DMS79 (cell line): ENCODE data around the gene LAMA1.

Source experiments
- DNase-seq: peaks from one replicate; lab custom pipeline; 2025; lab: John Stamatoyannopoulos, UW

The LAMA1 gene

DNA sequence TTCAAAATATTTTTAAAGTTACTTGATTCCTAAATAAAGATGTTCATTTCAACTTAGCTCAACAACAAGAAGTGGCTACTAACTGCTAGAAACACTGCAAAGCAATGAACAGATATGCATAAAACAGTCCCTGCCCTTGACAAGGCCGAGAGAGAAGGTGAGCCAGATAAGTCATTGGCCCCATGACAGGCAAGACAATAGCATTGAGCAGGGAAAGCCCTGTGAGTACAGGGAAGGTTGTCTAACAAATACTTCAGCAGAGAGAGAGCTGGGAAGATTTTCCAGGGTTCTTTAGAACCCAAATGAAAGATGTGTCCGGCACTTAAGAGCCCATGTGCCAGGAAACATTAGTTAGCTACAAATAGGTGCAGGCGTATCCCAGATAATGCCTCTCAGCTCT is 4.7 kb downstream of the LAMA1 start:
- DNase-seq, result no peak

- no peak for DNase-seq
Measured at GRCh38 chr18:7111134-7111533, 6.5 kb downstream of the LAMA1 start.

- DNase-seq, result no peak
Measured at GRCh38 chr18:7105943-7106342, 11.7 kb downstream of the LAMA1 start.

DNA sequence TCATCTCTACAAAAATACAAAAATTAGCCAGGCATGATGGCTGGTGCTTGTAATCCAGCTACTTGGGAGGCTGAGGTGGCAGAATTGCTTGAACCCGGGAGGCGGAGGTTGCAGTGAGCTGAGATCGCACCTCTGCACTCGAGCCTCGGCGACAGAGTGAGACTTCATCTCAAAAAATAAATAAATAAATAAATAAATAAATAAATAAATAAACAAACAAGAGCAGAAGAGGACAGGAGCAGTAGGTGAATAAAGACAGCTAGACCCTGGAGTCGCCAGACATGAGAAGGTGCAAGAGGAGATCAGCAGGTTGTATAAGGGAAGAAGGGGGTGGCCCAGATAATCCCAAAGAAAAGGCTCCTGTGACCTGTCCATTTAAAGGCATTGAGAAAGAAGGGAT is 12.3 kb downstream of the LAMA1 start:
- no peak for DNase-seq

DNA sequence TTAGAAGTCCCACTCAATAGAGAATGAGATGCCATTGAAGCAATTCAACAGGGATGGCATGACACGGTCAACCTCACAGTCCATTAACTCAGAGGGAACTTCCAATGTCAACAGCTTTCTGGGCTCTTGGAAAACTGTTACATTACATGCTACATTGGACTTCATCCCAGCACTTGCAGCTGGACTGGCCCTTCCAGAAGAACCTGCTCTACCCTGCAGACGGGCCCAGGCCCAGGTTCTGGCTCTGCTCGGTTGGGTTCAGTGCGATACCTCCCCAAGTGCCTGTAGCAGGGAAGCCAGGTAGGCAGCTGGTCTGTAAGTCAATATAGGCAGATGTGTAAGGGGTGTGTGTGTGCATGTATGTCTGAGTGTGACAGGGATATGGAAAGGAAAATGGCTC is 12.9 kb downstream of the LAMA1 start:
- no peak for DNase-seq

DNA sequence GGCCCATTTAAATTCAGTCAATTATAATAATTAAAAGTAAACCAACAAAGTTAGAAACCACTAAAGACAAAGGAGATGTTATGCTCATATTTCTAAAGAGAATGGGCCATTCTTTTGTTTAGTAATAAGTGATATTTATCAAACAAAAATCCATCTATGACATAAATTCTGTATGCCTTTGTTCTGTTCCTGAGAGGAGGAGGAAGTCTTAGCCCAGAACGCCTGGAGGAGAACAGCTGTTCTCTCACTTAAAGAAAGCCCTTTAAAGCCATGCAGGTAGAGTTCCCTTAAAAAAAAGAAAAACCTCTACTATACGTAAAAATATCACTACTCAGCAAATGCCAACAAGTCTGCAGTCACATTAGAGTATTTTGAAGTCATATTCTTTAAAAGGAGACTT is 15.5 kb downstream of the LAMA1 start:
- no peak for DNase-seq

GRCh38 chr18:7096838-7097237 is 20.8 kb downstream of the LAMA1 start:
- no peak for DNase-seq

- no peak for DNase-seq
Measured at GRCh38 chr18:7094427-7094826, 23.2 kb downstream of the LAMA1 start.

DNA sequence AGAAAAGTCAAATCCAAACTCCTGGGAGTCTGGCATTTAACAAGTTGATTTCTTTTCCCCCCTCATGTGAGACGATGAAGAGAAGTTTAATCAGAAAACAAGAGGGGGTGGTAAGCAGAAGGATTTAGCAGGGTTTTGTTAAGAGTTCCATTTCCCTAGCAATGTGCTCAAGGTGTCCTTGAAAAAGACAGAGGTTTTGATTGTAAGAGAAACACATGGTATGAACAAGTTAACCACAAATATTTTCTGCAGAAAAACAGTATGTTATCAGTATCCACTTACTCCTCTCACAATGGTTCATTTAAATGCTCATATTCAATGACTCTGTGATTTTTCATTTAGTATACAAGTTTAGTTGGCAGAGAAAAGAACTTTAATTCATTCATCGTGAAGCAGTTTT is 26.8 kb downstream of the LAMA1 start:
- DNase-seq, result no peak

- no peak for DNase-seq
Measured at GRCh38 chr18:7089369-7089768, 28.2 kb downstream of the LAMA1 start.

DNA sequence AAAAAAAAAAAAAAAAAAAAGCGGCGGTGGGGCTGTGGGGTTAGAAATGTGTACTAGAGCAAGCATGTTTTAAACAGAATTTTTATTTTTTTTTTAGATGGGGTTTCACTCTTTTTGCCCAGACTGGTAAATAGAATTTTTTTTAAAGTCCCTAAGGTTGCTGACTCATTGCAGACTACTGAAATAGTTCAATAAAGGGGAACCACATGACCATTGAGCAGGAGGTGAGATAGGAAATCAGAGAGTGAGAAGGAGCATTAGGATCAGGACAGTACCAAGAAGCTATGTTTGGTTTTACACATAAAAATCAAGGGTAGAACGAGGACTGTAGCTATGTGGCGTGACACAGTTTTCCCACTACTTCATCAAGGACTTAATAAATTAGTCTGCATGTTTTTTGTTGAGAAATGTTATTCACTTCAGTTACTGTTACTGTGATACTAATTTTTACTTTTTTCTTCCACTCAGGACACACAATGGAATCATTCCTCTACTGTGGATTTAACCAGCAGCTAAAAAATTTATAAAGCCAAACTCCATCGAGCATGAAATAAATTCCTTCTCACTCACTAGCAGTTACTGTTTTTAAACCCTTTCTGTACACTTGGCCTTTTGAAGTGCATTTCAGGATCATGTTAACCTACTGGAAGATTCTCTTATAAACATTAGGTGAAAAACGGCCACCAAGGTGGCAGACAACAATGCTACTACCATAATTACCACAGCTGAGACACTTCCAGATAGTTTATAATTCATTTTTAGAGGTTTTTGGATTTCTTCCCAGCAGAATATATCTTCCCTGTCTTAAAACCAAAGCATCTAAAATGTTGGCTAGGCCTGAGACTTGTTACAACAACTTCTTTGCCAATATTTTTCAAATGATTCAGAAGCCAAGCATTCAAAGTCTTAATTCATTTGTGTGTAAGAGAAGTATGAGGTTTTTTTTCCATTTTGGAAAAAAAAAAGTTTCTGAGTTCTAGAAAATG is 33.2 kb downstream of the LAMA1 start:
- DNase-seq, result no peak

DNA sequence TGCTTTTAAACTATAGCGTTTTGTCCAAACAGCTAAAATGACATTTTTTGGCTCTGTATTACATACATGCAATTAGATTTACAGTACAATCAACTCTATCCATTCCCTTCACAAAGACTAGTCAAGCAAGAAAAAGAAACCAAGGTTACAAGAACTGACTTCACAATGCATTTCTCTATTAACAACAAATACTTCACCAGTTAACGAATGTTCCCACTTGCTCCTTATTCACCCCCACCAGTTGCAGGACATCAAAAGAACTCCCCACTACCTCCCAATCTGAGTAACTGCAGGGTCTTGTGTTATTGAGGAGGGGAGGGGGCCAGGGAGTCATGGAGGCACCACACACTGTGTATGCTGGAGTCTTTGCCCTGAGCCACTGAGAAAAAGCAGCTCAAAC is 34.9 kb downstream of the LAMA1 start:
- DNase-seq, result no peak

GRCh38 chr18:7079231-7079630 is 38.4 kb downstream of the LAMA1 start:
- DNase-seq, result no peak

- DNase-seq, result no peak
Measured at GRCh38 chr18:7072593-7072992, 45.0 kb downstream of the LAMA1 start.

GRCh38 chr18:7071600-7071999 is 46.0 kb downstream of the LAMA1 start:
- no peak for DNase-seq

DNA sequence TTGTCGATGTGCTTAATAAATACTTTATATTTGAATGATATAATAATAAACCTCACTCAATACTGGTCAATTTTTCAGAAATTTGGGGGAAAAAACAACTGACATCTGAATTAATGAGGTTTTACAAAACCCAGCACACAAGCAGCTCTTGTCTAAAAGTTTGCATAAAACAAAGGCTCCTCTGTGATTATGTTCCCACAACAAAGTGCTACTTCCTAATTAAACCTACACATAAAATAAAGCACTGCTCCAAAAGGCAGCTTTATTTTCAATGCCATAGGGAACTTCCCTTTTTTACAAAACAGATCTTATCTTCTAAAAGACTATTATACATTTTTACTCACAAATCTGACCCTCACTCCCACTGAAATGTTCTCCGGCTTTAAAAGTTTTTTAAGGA is 47.1 kb downstream of the LAMA1 start:
- no peak for DNase-seq

DNA sequence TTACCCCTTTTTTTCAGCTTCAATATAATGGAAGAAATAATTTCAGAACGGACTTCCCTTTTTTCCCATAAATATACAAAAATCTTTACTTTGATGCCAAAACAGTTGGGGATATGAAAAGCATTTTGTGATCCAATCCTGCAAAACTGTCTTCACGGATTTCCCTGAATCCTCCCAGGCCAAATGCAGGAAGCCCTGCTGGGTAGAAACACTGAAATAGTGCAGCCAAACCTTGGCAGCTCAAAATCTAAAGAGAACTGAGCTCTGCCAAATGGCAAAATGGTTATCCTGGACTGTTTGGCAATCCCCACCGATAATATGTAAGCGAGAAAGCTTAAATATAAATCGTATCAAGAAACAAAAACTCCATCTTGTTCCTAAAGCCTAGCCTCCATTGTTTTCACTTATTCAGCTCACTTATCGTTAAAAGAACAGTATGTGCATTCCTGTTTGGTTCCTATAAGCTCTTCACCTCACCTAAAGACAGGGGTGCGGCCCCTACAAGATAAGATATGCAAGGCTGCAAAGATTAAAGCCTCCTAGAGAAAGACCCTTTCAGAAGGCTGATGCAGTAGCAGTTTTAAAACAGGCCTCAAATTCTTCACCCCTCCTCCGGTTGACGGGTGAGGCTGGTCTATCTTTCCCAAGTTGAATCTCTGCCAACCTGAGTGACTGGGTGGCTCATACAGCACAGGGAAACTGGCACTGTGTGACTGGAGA is 48.6 kb downstream of the LAMA1 start:
- DNase-seq, result no peak

GRCh38 chr18:7066965-7067555 is 50.5 kb downstream of the LAMA1 start:
- DNase-seq, result no peak

DNA sequence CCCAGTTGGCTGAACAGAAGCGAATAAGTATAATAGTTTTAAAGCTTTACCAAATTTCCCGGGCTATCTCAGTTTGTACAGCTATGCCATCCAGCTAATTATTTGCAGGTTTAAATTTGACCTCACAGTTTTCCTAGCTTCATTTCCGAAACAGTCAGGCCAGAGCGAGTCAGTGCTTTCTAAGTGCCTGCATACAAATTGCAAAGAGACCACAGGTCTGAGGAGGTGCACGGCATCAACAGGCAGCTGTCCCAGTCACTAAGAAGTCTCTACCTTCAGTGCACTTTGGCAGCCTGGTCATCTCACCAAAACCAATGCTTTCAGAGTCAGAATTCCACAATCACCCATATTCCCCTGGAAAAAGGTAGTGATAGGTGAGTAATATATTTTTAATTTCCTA is 51.9 kb downstream of the LAMA1 start:
- no peak for DNase-seq

DNA sequence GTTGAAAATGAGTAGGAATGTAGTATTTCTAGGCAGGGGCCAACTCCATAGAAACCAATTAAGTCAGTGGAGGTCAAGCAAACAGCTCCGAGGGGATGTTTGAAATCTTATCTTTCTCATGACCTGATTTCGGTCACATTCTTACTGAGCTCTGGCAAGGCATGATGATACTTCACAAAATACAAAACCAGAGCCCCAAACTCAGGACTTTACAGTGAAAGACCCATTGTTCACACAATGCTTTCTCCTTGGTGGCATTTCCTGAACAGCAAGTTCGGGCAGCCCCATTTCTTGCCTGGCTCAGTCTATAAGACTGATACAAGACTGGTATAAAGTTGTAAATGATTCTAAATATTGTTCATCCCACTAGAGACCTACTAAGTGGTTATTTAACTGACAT is 53.3 kb downstream of the LAMA1 start:
- no peak for DNase-seq

DNA sequence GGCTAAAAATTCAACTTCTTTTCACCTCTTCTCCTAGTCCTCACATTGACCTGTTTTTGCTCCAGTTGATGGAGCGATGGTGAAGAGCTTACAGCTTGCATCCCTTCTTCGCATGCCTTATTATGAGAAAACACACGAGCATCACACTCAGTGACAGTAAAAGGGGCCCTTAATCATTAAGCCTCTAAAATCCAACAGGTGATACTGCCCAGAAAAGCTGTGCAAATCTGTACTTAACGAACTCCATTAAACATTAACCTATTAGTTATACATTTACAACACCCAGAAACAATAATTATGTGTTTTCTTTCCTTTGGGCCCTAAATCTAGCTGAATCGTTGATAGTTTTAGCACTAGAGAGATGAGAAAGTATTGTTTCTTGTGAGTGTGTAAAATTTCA is 54.8 kb downstream of the LAMA1 start:
- DNase-seq, result no peak

GRCh38 chr18:7062236-7062635 is 55.4 kb downstream of the LAMA1 start:
- DNase-seq, result no peak

DNA sequence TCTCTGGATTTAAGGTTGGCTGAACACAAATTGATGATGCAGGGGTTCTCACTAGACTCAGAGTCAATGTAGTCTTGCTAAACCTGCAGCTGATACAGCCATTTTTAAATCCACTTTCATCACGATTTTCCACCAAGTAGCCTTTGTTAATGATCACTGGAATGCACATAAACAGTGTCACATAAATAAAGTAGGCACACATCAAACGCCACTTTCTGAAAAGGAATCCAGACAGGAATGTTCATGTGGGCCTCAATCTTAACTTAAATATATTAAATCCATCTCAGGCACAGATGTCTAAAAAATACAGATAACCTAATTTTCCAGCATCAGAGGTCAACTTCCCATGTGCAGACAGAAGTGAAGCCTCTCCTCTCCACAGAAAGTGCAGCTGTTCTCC is 58.3 kb downstream of the LAMA1 start:
- DNase-seq, result no peak
